Activated CD4-positive, alpha-beta T cell treated with anti-CD3 and anti-CD28 coated beads for 48 hours (primary cell): Measurements from ENCODE around the gene FBXO33.
A peak's percentile ranks its signal among the peaks of the same experiment; 100 is the strongest.
"Not testable (repeated sequence)": the region's sequence is repeated elsewhere in the genome, so short reads cannot be mapped to it uniquely, and the experiment has no call there.

ENCODE experiments used
- DNase-seq: peaks from one replicate; pipeline ENCODE4 v3.0.0-alpha.2; 2020

FBXO33 gene

GRCh38 chr14:39368261-39368959, 63.8 kb downstream of the FBXO33 start:
- peak; percentile 37 for DNase-seq

GRCh38 chr14:39367387-39367751, 64.9 kb downstream of the FBXO33 start:
- no peak for DNase-seq

GRCh38 chr14:39366460-39367386, 65.5 kb downstream of the FBXO33 start:
- no peak for DNase-seq

GRCh38 chr14:39365354-39365753, 66.9 kb downstream of the FBXO33 start:
- no peak for DNase-seq

GRCh38 chr14:39364509-39364908, 67.7 kb downstream of the FBXO33 start:
- DNase-seq = no peak

- not testable (repeated sequence) for DNase-seq
Measured at GRCh38 chr14:39361556-39361955, 70.7 kb downstream of the FBXO33 start.

- no peak for DNase-seq
Measured at GRCh38 chr14:39360316-39360715, 71.9 kb downstream of the FBXO33 start.

- not testable (repeated sequence) for DNase-seq
Measured at GRCh38 chr14:39359069-39359468, 73.2 kb downstream of the FBXO33 start.

GRCh38 chr14:39351708-39352107, 80.5 kb downstream of the FBXO33 start:
- no peak for DNase-seq

GRCh38 chr14:39350866-39351265, 81.4 kb downstream of the FBXO33 start:
- DNase-seq = no peak
